Measurements from ENCODE around the gene SLC26A11.

The SLC26A11 gene

GRCh38 chr17:80201446-80201845, 18.8 kb upstream of the SLC26A11 start:
- POLR2A ChIA-PET, result interaction anchor here (1.5 kb wide), 1 partner anchor 56 kb away, joined by 5 read pairs; no protein-coding TSS in a partner anchor
- TF ChIP-seq, protein P1, sequence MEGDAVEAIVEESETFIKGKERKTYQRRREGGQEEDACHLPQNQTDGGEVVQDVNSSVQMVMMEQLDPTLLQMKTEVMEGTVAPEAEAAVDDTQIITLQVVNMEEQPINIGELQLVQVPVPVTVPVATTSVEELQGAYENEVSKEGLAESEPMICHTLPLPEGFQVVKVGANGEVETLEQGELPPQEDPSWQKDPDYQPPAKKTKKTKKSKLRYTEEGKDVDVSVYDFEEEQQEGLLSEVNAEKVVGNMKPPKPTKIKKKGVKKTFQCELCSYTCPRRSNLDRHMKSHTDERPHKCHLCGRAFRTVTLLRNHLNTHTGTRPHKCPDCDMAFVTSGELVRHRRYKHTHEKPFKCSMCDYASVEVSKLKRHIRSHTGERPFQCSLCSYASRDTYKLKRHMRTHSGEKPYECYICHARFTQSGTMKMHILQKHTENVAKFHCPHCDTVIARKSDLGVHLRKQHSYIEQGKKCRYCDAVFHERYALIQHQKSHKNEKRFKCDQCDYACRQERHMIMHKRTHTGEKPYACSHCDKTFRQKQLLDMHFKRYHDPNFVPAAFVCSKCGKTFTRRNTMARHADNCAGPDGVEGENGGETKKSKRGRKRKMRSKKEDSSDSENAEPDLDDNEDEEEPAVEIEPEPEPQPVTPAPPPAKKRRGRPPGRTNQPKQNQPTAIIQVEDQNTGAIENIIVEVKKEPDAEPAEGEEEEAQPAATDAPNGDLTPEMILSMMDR (IDR thresholded peaks at IDR 0.05; ENCODE audit: control extremely low read depth, extremely low read depth, low read depth, missing control alignments), result no peak
- CTCF ChIA-PET, result no interaction called here
- DNase-seq (ENCODE audit: extremely low spot score), result no peak

DNA sequence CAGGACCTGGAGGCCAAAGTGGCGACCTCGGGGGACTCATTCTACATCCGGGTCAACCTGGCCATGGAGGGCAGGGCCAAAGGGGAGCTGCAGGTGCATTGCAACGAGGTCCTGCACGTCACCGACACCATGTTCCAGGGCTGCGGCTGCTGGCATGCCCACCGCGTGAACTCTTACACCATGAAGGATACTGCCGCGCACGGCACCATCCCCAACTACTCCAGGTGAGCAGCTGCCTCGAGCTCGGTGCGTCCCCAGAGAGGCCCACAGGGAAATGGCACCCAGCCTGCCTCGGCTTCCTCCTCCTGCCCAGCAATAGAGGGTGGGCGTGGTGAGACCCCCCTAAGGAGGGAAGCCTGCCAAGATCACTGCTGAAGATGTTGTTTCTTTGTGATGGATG, 18.0 kb upstream of the SLC26A11 start:
- ChIA-PET POLR2A (interaction anchor here (0.6 to 1.5 kb wide), 3 partner anchors 50 to 63 kb away, joined by 3 to 8 read pairs (median 5); no protein-coding TSS in a partner anchor), CTCF (interaction anchor here (1.1 to 1.3 kb wide), 2 partner anchors 50 to 51 kb away, joined by 3 read pairs; no protein-coding TSS in a partner anchor)
- TF ChIP-seq, protein P1 (IDR thresholded peaks at IDR 0.05; ENCODE audit: control extremely low read depth, extremely low read depth, low read depth, missing control alignments), result no peak
- no peak for DNase-seq (ENCODE audit: extremely low spot score)

GRCh38 chr17:80203471-80203963, 16.7 kb upstream of the SLC26A11 start:
- no peak for DNase-seq (ENCODE audit: extremely low spot score)
- ChIA-PET CTCF (interaction anchor here (1.0 to 5.4 kb wide), 4 partner anchors 8 to 102 kb away, joined by 3 to 32 read pairs (median 4); partner anchors contain the start of gene GAA), POLR2A (no interaction called here)
- TF ChIP-seq, protein P1 (IDR thresholded peaks at IDR 0.05; ENCODE audit: control extremely low read depth, extremely low read depth, low read depth, missing control alignments), result no peak

DNA sequence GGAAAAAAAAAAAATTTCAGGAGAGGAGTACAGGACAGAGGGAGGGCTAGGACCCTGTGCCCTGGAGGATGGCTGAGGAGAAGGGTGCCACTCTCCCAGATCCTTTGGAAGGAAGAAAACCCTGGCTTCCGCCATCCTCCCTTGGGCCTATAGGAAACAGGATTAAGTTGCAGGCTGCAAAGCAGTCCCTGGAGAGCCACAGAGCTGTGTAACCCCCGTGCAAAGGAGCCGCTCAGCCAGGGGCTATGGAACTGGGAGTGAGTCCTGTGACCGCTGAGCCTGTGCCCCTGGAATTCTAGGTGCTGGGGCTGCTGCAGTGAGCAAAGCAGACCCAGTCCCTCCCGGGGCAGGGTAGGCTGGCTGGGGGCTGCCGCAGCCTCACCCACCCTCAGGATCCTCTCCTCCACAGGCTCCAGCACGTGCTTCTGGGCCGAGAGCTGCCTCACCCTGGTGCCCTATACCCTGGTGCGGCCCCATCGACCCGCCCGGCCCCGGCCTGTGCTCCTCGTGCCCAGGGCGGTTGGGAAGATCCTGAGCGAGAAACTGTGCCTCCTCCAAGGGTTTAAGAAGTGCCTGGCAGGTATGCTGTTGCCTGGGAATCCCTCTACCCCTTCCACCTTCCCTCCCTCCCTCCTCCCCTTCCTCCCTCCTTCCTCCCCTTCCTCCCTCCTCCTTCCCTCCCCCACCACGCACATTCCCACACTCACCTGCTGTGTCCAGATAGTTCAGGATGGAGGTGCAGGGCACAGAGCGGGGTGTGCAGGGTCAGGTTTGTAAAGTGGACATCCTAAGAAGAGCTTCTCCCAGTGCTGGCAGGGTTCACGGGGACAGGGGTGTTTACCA, 15.4 kb upstream of the SLC26A11 start:
- TF ChIP-seq, protein P1 (IDR thresholded peaks at IDR 0.05; ENCODE audit: control extremely low read depth, extremely low read depth, low read depth, missing control alignments), result no peak
- CTCF ChIA-PET, result interaction anchor here (0.9 to 5.4 kb wide), 2 partner anchors 9 to 122 kb away, joined by 3 to 32 read pairs; no protein-coding TSS in a partner anchor
- POLR2A ChIA-PET, result interaction anchor here (0.8 kb wide), 1 partner anchor 12 kb away, joined by 3 read pairs; no protein-coding TSS in a partner anchor
- DNase-seq (ENCODE audit: extremely low spot score), result no peak

GRCh38 chr17:80205811-80206210, 14.4 kb upstream of the SLC26A11 start:
- no peak for DNase-seq (ENCODE audit: extremely low spot score)
- ChIA-PET CTCF (interaction anchor here (0.9 to 5.4 kb wide), 2 partner anchors 10 to 123 kb away, joined by 3 to 32 read pairs; no protein-coding TSS in a partner anchor), POLR2A (no interaction called here)

GRCh38 chr17:80208050-80208449, 12.2 kb upstream of the SLC26A11 start:
- POLR2A ChIA-PET, result no interaction called here
- CTCF ChIA-PET, result interaction anchor here (1.3 to 5.4 kb wide), 3 partner anchors 10 to 15 kb away, joined by 3 to 32 read pairs (median 4); no protein-coding TSS in a partner anchor
- TF ChIP-seq, protein P1 (IDR thresholded peaks at IDR 0.05; ENCODE audit: control extremely low read depth, extremely low read depth, low read depth, missing control alignments), result no peak
- DNase-seq (ENCODE audit: extremely low spot score), result no peak

More at GRCh38 chr17:80205811-80206210, 14.4 kb upstream of the SLC26A11 start:
- TF ChIP-seq, protein P1 (IDR thresholded peaks at IDR 0.05; ENCODE audit: control extremely low read depth, extremely low read depth, low read depth, missing control alignments), result no peak
